GM12892 (cell line): ENCODE measurements around the gene ECHDC3.

Source experiments
- POLR2A ChIP-seq: IDR thresholded peaks from 2 replicates; pipeline ENCODE4 v1.6.1; 2011; ENCODE audit warnings: low read depth, low read length, control low read depth
- POLR2AphosphoS5 ChIP-seq: IDR thresholded peaks from 2 replicates; pipeline ENCODE4 v1.6.1; 2011; ENCODE audit warnings: low read depth, low read length, control low read depth
- TAF1 ChIP-seq: IDR thresholded peaks from 2 replicates; pipeline ENCODE4 v1.6.1; 2011; ENCODE audit warnings: low read depth, mild to moderate bottlenecking, control low read depth, low read length, borderline replicate concordance

DNA sequence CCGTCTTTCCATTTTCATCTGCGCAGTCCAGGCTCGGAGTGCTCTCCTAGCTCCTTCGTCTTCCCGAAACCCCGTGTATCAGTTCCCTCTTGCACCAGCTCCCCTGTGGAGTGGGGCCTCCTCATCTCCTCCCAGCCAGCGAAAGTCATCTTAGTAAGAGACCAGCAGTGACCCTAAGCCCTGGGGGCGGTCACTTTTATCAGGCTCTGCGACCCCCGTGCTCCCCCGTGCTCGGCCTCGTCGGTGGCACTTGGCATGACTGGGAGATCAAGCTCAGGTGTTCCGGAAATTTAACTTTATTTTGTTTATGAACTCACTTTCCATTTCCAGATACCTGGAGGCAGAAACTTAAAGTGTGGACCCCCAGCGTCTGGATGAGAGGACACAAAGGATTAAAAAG is 574 bp upstream of the ECHDC3 start:
- TF ChIP-seq TAF1 (no peak), POLR2A (no peak), POLR2AphosphoS5 (no peak)
